Measurements from ENCODE around the gene OR1C1.
"Not testable (repeated sequence)": the region's sequence is repeated elsewhere in the genome, so short reads cannot be mapped to it uniquely, and the experiment has no call there.

The OR1C1 gene, protein sequence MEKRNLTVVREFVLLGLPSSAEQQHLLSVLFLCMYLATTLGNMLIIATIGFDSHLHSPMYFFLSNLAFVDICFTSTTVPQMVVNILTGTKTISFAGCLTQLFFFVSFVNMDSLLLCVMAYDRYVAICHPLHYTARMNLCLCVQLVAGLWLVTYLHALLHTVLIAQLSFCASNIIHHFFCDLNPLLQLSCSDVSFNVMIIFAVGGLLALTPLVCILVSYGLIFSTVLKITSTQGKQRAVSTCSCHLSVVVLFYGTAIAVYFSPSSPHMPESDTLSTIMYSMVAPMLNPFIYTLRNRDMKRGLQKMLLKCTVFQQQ

DNA sequence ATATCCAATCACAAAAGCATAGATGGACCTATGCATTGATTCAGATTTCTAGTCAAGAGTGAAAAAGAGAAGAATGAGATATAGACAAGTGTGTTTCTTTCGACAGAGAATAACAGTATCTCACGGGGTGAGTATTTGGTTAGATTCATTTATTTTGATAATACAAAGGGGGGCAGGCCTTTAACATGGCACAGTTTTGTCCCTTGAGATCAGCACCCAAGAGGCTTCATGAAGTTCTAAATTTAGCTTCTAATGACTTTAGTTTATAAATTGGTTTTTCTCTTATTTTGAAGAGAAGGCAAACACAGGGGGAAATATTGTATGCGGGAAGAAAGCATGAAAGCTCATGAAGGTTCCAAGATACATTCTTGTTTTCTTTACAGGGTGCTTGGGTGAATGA, at the start of gene OR1C1:
Gene OR1C1, minus strand, starts transcription at position 101 of the 400 bp plus-strand sequence. CDS start 2,150 bp downstream, outside the sequence.
- DNase-seq = no peak

DNA sequence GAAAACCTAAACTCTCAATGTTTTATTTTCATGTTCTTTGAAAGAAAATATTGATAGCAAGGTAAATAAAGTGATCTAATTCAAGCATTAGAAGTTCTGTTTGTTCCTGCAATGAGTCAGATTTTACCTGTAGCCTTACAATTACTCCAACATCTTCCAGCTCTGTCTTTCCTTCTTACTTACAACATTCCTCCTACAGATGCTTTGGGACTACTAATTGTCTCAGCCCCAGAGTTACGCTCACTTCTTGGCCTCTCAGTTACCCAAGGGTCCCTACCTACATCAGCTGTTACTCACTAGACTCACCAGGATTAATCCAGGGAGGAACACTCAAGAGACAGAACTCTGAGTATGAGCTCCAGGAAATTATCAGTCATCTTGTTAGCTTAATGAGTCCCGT, 37.2 kb upstream of the OR1C1 start:
- DNase-seq = no peak

DNA sequence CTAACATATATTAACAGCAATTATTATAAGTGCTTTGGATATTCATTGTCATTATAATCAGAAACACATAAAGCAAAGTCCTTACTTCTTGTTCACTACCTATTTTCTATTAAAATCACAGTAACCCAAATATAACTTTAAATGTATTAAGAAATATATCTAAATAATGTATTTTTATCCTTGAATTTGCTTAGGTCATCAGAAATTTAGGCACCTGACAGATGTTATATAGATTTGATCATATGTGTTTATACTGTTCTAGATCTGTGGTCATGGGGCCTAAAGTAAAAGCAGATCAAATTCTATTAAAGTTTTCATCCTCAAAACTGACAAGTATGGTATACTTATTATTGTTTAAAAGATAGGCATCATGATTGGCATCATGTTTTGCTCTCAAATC, 9.2 kb upstream of the OR1C1 start:
- DNase-seq = no peak

DNA sequence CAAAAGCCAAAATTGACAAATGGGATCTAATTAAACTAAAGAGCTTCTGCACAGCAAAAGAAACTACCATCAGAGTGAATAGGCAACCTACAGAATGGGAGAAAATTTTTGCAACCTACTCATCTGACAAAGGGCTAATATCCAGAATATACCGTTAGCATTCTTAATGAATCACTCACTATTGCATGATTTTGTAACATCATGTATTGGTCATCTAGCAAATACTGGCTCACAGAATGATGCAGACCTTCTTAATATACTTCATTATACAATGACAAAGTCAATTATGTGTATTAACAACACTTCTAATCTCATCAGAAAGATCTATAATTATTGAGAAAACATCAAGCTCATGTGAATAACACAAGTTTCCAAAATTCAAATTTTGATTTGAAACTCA, 6.0 kb downstream of the OR1C1 start:
- not testable (repeated sequence) for DNase-seq

DNA sequence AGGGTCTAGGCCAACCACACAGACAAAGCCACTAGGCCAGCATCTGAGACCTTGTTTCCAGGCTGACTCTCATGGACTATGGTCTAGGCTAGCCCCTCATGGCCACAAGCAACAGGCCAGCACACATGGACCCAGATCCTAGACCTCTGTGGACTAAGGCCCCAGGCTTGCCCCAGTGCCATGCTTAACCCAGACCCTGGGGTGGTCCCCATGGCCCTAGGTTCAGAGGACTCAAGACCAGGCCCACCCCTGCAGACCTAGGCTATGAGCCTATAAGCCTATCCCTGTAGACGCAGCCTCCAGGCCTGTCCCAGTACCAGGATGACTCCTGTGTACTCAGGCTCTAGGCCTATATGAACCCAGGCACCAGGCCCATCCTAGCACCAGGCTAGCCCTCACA, 10.5 kb downstream of the OR1C1 start:
- DNase-seq = no peak

DNA sequence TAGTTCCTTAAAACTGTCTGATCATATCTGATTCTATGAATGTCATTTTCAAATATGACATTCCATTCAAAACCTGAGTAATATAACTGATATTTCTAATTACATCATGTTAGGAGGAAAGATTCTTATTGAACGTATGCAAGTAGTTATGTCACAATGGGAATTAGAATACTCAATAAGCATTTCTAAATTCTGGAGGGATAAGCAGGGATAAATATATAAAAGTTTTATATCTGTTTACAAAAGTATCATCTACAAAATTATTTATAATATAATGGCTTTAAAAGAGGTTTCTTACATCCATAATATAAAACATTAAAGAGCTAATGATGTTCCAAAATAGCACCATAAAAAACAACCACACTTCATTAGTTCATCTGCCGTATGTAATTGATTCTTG, 12.3 kb downstream of the OR1C1 start, which contains the start of gene OR14A2:
Gene OR14A2, minus strand, starts transcription at position 101 of the 400 bp plus-strand sequence.
- no peak for DNase-seq

DNA sequence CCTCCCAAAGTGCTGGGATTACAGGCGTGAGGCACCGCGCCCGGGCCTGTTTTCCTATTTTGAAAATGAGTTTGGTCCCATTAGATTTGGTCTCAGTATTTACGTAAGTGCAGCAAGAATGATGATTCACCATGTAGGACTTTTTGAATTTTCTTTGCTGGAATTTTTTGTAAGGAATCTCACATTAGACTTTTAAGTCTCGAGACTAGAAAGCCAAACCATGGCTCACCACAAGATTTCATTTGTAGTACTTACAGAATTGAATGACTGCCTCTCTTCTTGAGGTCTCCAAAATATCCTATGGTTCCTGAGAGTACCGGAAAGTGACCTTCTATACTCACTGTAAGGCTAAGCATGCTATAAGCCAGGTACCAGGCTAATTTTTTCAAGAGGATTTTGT, 12.7 kb downstream of the OR1C1 start:
- DNase-seq = no peak

DNA sequence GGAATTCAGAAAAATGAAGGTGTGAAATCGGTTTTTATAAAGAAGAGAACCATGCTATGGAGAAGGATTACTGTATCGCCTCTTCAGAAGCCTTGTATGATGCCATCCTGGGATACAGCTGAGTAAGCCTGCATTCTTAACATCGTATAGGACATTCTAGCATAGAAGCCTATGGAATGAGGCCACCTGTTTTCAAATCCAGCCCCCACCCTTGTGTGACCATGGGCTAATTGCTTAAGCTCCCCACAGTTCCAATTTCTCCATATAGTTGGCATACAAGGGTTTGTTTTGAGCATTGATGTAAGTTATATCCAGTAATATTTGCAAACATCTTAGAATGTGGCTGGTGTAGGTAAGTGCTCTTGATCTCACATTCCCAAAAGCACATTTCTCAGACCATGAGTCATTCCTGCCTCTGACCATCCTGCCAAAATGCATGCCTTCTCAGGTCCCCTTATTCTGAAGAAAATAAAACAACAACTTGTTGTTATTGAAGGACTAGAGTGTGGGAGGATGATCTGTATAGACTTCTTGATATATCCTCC, 13.9 kb downstream of the OR1C1 start:
- DNase-seq = no peak

DNA sequence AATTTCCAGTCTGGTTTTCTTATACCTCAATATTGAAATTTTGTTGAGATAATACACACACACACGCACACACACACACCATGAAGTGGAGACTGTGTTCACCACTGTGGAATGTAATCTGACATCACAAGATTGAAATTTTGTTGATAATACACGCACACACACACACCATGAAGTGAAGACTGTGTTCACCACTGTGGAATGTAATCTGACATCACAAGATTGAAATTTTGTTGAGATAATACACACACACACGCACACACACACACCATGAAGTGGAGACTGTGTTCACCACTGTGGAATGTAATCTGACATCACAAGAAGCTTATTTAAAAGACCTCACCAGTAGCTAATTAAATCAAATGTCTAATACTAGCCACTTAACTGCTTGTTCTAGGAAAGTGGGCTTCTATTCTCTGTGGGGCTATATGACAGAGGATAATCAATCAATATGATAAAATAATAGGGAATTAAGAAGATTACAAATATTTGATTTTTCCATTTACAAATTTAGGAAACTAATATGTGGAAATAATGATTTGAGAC, 18.1 kb downstream of the OR1C1 start:
- DNase-seq = not testable (repeated sequence)

DNA sequence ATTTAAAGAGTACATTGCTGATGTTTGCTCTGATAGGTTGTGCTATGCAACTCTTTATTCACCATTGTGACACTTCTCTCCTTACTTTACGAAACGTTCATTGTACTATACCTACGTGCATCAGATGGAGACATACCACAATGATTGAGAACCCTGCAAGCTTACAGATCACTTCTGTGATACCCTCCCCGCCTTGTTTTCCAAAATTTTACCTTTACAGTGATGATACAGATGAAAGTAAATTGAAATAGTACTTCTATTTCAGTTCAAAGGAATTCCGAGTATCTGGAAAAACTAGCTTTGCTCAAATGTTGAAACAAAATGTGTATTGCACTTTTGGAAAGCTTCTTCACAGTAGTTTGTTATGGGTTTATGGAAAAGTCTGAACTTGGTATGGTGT, 18.6 kb downstream of the OR1C1 start:
- no peak for DNase-seq

DNA sequence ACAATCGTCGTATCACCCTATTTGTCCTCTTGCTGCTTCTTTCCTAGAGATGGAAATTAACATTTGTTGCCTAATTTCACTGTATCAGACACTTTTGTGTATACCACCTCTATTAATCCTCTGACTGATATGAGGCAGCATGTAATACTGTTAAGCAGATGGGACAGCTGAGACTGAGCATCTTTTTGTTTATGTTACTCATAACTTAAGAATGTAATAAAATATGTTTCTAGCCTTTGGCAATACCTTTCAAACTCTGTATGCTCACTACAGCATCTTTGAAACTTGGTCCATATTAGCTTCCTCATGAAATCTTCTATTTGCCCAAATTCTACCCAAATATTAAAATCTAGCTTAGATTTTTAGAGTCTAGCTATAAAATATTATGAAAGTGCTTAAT, 19.6 kb downstream of the OR1C1 start:
- DNase-seq = no peak

DNA sequence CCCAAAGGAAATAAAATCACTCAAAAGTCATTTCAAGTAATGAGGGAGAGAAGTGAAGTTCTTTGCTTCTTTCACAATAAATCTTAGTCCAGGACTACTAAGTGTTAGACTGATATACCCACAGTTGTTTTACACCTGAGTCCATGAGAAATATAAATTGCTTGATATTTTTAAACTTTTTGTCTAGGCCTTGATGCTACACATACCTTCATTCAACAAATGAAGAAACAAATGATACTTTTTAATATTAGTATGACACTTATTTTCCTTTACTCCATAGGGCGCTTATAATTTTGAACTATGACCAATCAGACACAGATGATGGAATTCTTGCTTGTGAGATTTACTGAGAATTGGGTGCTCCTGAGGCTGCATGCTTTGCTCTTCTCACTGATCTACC, 22.0 kb downstream of the OR1C1 start, which contains the start of gene OR14K1:
Gene OR14K1, plus strand, starts transcription at position 301 of the 400 bp plus-strand sequence. Its CDS starts 0 bp downstream, at position 301.
- no peak for DNase-seq

DNA sequence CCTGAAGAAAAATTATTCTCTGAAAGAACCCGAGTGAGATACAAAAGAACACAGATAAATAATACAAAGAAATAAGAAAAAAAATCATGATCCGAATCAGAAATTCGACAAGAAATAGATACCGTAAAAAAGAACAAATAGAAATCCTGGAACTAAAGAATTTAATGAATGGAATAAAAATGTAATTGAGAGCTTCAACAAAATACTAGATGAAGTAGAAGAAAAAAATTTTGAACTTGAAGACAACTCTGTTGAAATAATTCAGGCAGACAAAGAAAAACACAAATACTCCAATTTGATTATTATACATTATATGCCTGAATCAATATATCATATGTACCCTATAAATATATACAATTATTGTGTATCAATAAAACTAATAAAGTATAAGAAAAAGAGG, 39.1 kb downstream of the OR1C1 start:
- no peak for DNase-seq

DNA sequence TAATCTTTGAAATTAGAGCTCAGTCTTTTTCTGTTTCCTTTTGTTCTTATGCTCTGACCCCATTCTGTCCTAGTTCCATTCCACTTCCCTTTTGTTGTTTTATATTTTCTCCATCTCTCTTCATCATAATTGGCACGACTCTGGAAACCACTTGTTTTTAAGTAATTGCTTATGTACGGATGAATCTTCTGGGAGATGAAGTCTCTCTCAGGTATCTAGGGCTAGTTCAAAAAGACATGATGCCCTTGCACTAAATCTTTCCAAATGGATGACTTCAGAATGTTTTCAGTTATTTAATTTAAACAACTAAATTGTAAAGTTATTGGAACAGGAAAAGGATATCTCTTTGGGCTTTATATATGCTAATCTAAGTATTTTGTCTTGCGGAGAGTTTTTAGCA, 43.8 kb downstream of the OR1C1 start, which contains the start of gene OR6F1:
Gene OR6F1, minus strand, starts transcription at position 101 of the 400 bp plus-strand sequence. CDS start 3,891 bp downstream, outside the sequence.
- DNase-seq = no peak

DNA sequence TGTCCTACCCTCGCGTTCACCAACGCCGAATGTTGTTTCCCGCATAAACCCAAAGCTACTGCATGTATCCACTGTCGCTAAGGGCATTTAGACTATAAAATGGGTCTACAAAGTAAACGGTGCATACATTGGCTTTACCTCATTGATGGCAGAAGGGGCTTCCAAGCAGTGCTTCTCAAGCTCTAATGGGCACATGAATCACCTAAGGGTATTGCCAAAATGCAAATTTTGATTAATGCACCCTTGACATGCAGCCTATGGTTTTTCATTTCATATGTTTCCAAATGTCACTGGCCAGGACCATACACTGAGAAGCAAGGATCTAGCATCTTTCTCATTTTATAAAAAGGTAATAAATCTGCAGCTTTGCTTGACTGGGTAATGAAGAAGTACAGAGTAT, 46.6 kb downstream of the OR1C1 start:
- DNase-seq = no peak

DNA sequence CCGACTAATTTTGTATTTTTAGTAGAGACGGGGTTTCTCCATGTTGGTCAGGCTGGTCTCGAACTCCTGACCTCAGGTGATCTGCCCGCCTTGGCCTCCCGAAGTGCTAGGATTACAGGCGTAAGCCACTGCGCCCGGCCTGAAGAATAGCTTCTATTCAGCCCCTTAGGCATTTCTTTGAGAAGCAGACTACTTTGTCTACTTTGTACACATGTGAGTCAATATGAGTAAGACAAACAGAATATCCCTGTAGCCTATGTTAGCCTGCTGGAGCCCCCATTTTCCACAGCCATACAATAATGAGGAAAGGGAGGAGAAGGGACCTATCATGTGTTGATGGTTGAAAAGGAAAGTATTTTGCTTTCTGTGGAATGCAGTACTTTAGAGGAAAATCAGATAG, 49.7 kb downstream of the OR1C1 start:
- DNase-seq = not testable (repeated sequence)
